ENCODE results near the gene RPL19.

The RPL19 gene

GRCh38 chr17:39173526-39174274 lies 26.4 kb upstream of the RPL19 start:
- H3K27ac ChIP-seq, result no peak overlapping the region

GRCh38 chr17:39174920-39175694 lies 25.0 kb upstream of the RPL19 start:
- TF ChIP-seq CTCF (conservative IDR thresholded peaks at IDR 0.05), result peak; percentile 92
- TF ChIP-seq ZFX (IDR thresholded peaks at IDR 0.05), result no peak
- H3K27ac ChIP-seq, result no peak overlapping the region

More at GRCh38 chr17:39173526-39174274, 26.4 kb upstream of the RPL19 start:
- no peak for TF ChIP-seq ZFX (IDR thresholded peaks at IDR 0.05)

- no peak overlapping the region for H3K27ac ChIP-seq
- TF ChIP-seq CTCF (conservative IDR thresholded peaks at IDR 0.05) (no peak), ZFX (IDR thresholded peaks at IDR 0.05) (no peak)
Measured at GRCh38 chr17:39175695-39176093, 24.4 kb upstream of the RPL19 start.

- TF ChIP-seq ZFX (IDR thresholded peaks at IDR 0.05) (no peak), CTCF (conservative IDR thresholded peaks at IDR 0.05) (no peak)
- H3K27ac ChIP-seq, result no peak overlapping the region
Measured at GRCh38 chr17:39177256-39177655, 22.8 kb upstream of the RPL19 start.

- TF ChIP-seq ZFX (IDR thresholded peaks at IDR 0.05) (no peak), CTCF (conservative IDR thresholded peaks at IDR 0.05) (no peak)
- no peak overlapping the region for H3K27ac ChIP-seq
Measured at GRCh38 chr17:39178536-39178935, 21.5 kb upstream of the RPL19 start.

GRCh38 chr17:39181303-39181702 lies 18.8 kb upstream of the RPL19 start:
- TF ChIP-seq CTCF (conservative IDR thresholded peaks at IDR 0.05), result no peak
- TF ChIP-seq ZFX (IDR thresholded peaks at IDR 0.05), result no peak
- no peak overlapping the region for H3K27ac ChIP-seq

- H3K27ac ChIP-seq, result no peak overlapping the region
- TF ChIP-seq CTCF (conservative IDR thresholded peaks at IDR 0.05), result no peak
- no peak for TF ChIP-seq ZFX (IDR thresholded peaks at IDR 0.05)
Measured at GRCh38 chr17:39183045-39183444, 17.0 kb upstream of the RPL19 start.
